HepG2 (cell line): ENCODE results near the gene SLC48A1. TPM values are rescaled to one million over a fixed set of nuclear protein-coding genes. Genes with fewer than 3 reads are reported as not detected.

Experiments used
- HDAC6 ChIP-seq: fragments of 200-600 bp; sonication (generic); IDR thresholded peaks from 2 replicates; pipeline ENCODE4 v1.7.0; 2017; ENCODE audit warnings: mild to moderate bottlenecking, antibody characterized with exemption, low read length, low read depth
- JDP2 ChIP-seq: sonication (generic); formaldehyde crosslinking; IDR thresholded peaks from 2 replicates; pipeline ENCODE4 v1.8.1; 2022; ENCODE audit warnings: missing genetic modification reagents, borderline replicate concordance
- MAZ ChIP-seq, 2 experiments: sonication (generic) in 1 of 2; formaldehyde crosslinking in 1 of 2; IDR thresholded peaks; 2 replicates each; pipeline versions ENCODE4 v1.5.0 to v1.6.1; 2012 to 2020; ENCODE audit warnings: low read depth in 2 of 2, mild to moderate bottlenecking in 2 of 2, borderline replicate concordance in 1 of 2, improper control_type of control experiment in 1 of 2, low read length in 1 of 2, missing genetic modification reagents in 1 of 2, moderate library complexity in 1 of 2
- MYC ChIP-seq: sonication (generic); formaldehyde crosslinking; IDR thresholded peaks from 2 replicates; pipeline ENCODE4 v1.9.0; 2021; ENCODE audit warnings: missing genetic modification reagents, borderline replicate concordance
- MYPOP ChIP-seq: sonication (generic); formaldehyde crosslinking; IDR thresholded peaks from 2 replicates; pipeline ENCODE4 v1.8.1; 2023; ENCODE audit warnings: mild to moderate bottlenecking, moderate library complexity, missing genetic modification reagents
- NONO ChIP-seq, 2 experiments: fragments of 450-650 bp in 1 of 2; sonication (generic) in 1 of 2; formaldehyde crosslinking in 1 of 2; IDR thresholded peaks in 1 of 2; conservative IDR thresholded peaks in 1 of 2; 2 replicates each; pipeline versions ENCODE4 v1.6.1 to v1.8.0; 2017 to 2022; ENCODE audit warnings: mild to moderate bottlenecking in 1 of 2, missing genetic modification reagents in 1 of 2, moderate library complexity in 1 of 2
- SMAD9 ChIP-seq: sonication (generic); formaldehyde crosslinking; IDR thresholded peaks from 2 replicates; pipeline ENCODE4 v1.5.1; 2020; ENCODE audit warnings: mild to moderate bottlenecking, missing genetic modification reagents
- SPEN ChIP-seq: sonication (generic); formaldehyde crosslinking; IDR thresholded peaks from 2 replicates; pipeline ENCODE4 v1.5.1; 2020; ENCODE audit warnings: low read depth, mild to moderate bottlenecking, missing genetic modification reagents
- TBX2 ChIP-seq: sonication (generic); formaldehyde crosslinking; IDR thresholded peaks from 2 replicates; pipeline ENCODE4 v1.5.0; 2020; ENCODE audit warnings: missing genetic modification reagents, mild to moderate bottlenecking, borderline replicate concordance
- ZBTB14 ChIP-seq: sonication (generic); formaldehyde crosslinking; IDR thresholded peaks from 2 replicates; pipeline ENCODE4 v1.4.0; 2020; ENCODE audit warnings: missing genetic modification reagents
- ZC3H13 ChIP-seq: sonication (generic); formaldehyde crosslinking; IDR thresholded peaks from 2 replicates; pipeline ENCODE4 v1.8.1; 2023; ENCODE audit warnings: mild to moderate bottlenecking, missing genetic modification reagents, moderate library complexity
- ZHX1 ChIP-seq: sonication (generic); formaldehyde crosslinking; IDR thresholded peaks from 2 replicates; pipeline ENCODE4 v1.8.1; 2022; ENCODE audit warnings: low read depth, mild to moderate bottlenecking, missing genetic modification reagents
- ZNF264 ChIP-seq: sonication (generic); formaldehyde crosslinking; IDR thresholded peaks from 2 replicates; pipeline ENCODE4 v1.4.0; 2020; ENCODE audit warnings: missing genetic modification reagents
- ZNF281 ChIP-seq: sonication (generic); formaldehyde crosslinking; IDR thresholded peaks from 2 replicates; pipeline ENCODE4 v1.4.0; 2020; ENCODE audit warnings: missing genetic modification reagents, borderline replicate concordance
- ZNF337 ChIP-seq: sonication (generic); formaldehyde crosslinking; IDR thresholded peaks from 2 replicates; pipeline ENCODE4 v1.5.1; 2020; ENCODE audit warnings: missing genetic modification reagents, low read depth, mild to moderate bottlenecking, borderline replicate concordance
- ZNF468 ChIP-seq: sonication (generic); formaldehyde crosslinking; IDR thresholded peaks from 2 replicates; pipeline ENCODE4 v1.8.0; 2022; ENCODE audit warnings: mild to moderate bottlenecking, moderate library complexity, missing genetic modification reagents
- ZSCAN12 ChIP-seq: sonication (generic); formaldehyde crosslinking; IDR thresholded peaks from 2 replicates; pipeline ENCODE4 v1.9.0; 2021; ENCODE audit warnings: mild to moderate bottlenecking, missing genetic modification reagents
- polyA plus RNA-seq, 8 experiments: library from polyadenylated mRNA; depleted of rRNA in 3 of 8; stranded (reverse) in 7 of 8; unstranded in 1 of 8; fragments of >200 nt; fragmentation: Illumina TruSeq in 4 of 8; extraction: Trizol in 4 of 8; gene quantifications; 2 replicates each; pipeline versions ENCODE4 v1.2.1 to v1.2.3, GENCODE V29; 2011 to 2016; ENCODE audit warnings: low read depth in 4 of 8, missing spikeins in 1 of 8, mixed read lengths in 1 of 8; ENCODE audit not compliant: insufficient read depth in 1 of 8
- total RNA-seq, 5 experiments: library from RNA; depleted of rRNA; stranded (reverse); fragments of >200 nt; fragmentation: Illumina TruSeq; extraction: Trizol; gene quantifications; 2 replicates each; pipeline ENCODE4 v1.2.3, GENCODE V29; 2016; ENCODE audit warnings: low read depth in 1 of 5

The SLC48A1 gene
- total and polyA plus RNA-seq, 2 of the 13 experiments (the other 11 are each of a cell fraction or from before 2014, with no cell fraction given) = 2.2 to 3.7 TPM

GRCh38 chr12:47819896-47820630 is 47.0 kb downstream of the SLC48A1 start, which contains the start of gene HDAC7 (continued):
- TF ChIP-seq ZNF281 (CRISPR knock-in tag) (peak; percentile 51; the same call in 1 of the 2 replicates), SMAD9 (no peak), ZNF264 (CRISPR knock-in tag) (no peak), TBX2 (CRISPR knock-in tag) (peak; percentile 29; the same call in 1 of the 2 replicates), NONO (IDR thresholded peaks at IDR 0.05) (no peak), NONO (CRISPR knock-in tag; conservative IDR thresholded peaks at IDR 0.05) (peak; percentile 61; the same call in 1 of the 2 replicates), ZBTB14 (peak; percentile 36; the same call in 1 of the 2 replicates), JDP2 (CRISPR knock-in tag) (no peak), ZC3H13 (0 out of 2 replicates have a peak, but pooled peaks have one; percentile 34), MAZ (IDR thresholded peaks at IDR 0.05; ENCODE audit: borderline replicate concordance, low read depth, low read length) (peak; percentile 33; the same call in 1 of the 2 replicates), MAZ (CRISPR knock-in tag; IDR thresholded peaks at IDR 0.05; ENCODE audit: low read depth) (no peak), ZSCAN12 (CRISPR knock-in tag) (no peak), MYC (CRISPR knock-in tag) (peak; percentile 67; the same call in 1 of the 2 replicates), SPEN (CRISPR knock-in tag) (0 out of 2 replicates have a peak, but pooled peaks have one; percentile 18), ZNF468 (CRISPR knock-in tag) (no peak), ZNF337 (CRISPR knock-in tag) (no peak), HDAC6 (no peak), MYPOP (CRISPR knock-in tag) (0 out of 2 replicates have a peak, but pooled peaks have one; percentile 55), ZHX1 (0 out of 2 replicates have a peak, but pooled peaks have one; percentile 22)
